ENCODE measurements around the gene MRPL9.
A peak's percentile ranks its signal among the peaks of the same experiment; 100 is the strongest.

Gene MRPL9

DNA sequence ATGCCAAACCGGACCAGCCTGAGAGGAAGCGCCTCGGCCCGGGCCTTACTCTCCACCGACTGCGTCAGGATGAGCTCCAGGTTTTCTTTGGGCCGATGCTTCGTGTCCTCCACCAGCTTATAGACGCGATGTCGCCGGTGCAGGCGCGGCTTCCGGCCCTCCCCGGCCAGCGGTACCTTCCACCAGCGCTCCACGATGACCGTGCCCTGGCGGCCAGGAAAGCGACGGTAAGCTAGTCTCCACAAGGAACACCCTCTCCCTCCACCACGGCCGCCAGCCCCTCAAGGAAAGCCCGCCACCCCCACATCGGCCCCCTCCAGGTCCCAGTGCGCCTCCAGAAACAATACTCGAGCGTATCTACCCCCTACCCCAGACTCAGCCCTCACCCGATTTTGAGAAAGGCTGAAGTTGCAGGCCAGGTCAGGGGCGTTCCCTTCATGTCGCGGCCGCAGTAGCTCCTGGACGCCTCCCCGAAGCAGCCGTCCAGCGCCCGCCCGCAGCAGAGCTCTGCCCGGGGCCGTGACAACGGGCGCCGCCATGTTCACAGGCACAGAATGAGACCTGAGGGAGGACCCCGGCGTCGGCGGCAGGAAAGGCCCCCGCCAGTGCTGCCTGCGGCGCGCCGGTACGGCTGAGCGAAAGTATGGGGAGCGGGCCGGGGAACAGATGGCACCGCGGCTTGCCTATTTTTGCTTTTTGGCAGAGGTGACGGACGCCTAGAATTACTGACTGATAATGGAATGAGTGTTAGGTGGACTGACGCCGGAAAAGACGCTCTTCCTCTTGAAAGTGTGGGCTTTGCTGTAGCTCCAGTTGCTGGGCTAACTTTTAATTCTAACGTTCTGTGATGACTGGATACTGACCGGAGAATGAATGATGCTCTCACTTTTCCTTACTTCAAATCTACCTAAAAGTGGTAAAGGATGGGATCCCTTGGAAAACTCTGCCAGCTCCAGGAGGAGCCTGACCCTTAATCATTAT is at the start of gene MRPL9:
Gene MRPL9 (minus strand): TSS at position 556 of the 981 bp plus-strand sequence. CDS start 17 bp downstream, at position 539.
- peak; percentile 67 for DNase-seq

- DNase-seq: no peak
Measured at GRCh38 chr1:151811181-151811580, 47.9 kb upstream of the MRPL9 start.

GRCh38 chr1:151809985-151810556 is 46.8 kb upstream of the MRPL9 start:
- DNase-seq: no peak

GRCh38 chr1:151809290-151809984 is 46.1 kb upstream of the MRPL9 start:
- DNase-seq: no peak

- no peak for DNase-seq
Measured at GRCh38 chr1:151807766-151808165, 44.5 kb upstream of the MRPL9 start.

DNA sequence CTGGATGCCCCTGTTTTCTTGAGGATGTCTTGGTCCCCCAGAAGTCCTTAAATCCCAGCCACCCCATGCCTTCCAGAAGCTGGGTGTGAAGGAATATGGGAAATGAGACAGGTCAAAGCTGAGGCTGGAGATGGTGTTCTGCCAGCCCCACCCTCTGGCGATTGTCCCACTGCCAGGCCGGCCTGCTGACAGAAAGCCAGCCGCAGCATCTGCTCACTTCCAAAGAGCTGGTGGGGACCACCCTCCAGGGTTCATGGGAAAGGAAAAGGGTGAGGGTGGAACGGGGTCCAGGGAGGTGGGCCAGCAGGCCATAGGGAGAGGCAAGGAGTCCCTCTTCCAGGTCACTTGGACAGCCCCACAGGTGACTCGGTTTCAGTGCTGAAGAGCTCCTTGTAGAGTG is 43.8 kb upstream of the MRPL9 start:
- DNase-seq: no peak

DNA sequence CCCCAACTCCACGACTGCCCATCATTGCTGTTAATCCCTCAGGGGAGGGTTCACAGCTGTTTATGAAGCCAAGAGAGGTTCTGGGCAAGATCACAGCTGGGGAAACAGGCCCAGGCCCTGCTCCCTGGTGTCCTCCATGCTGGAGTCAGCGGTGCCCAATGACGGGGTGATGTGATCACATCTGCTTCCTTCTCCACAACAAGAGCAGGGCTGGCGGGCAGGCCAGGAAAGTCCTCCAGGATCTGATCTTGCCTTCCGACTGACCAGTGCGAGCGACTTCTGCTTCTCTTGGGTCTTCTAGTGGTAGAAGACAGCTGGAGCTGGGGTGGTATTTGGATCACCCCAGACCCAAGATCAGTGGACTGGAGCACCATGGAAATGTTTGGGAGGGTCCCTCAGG is 42.9 kb upstream of the MRPL9 start:
- DNase-seq: no peak

DNA sequence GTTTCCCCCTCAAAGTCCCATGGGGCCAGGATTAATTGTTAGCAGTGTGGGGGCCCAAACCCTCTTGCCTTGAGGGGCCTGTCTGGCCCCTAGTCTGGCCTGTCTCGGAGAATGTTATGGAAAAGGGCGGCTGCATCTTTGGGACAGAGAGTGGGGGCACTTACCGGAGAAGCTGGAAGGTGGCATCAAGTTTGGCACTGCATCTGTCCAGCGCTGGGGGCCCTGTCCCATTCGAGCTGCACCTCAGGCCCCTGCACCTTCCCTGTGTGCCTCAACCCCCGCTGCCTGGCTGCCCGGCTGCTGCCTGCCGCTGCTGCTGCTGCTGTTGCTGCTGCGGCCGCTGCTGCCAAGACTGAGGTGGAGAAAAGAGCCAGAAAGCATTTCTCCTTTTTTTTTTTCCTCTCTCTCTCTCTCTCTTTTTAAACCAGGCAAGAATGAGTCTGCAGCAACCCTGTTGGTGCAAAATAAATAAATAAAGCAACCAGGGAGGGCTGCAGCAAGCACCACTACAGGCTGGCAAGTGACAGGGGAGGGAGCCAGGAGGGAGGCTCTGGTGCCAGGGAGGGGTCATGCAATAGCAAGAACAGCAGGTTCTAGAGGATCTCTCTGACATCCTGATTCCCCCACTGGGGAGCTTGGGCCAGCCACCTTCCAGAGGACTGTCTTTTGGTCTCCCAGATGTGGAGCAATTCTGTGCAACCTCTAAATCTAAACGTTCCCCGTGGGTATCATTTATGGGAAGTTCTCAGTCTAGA is 41.9 kb upstream of the MRPL9 start, which contains the start of gene LINGO4:
Gene LINGO4 (minus strand): TSS at position 354 of the 755 bp plus-strand sequence. CDS start 2,715 bp downstream, outside the sequence.
- DNase-seq: no peak

- DNase-seq: no peak
Measured at GRCh38 chr1:151803915-151804314, 40.6 kb upstream of the MRPL9 start.

DNA sequence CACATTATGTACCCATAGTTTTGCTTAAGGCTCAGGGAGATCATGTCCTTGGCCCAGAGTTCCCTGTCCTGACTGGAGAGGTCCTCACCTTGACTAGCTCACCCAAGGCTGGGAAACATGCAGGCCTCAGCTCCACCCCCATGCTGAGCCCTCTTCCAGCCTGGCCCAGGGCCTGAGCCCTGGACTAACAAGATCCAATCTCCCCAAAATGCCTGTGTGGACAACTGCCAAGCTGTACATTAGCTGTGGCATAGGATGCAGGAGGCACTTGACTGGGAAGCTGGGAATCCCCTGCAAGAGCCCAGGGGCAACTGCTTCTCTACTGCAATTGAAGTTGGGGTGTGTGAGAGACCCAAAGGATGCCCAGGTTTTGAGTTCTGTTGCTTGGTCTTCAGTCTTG is 39.9 kb upstream of the MRPL9 start:
- no peak for DNase-seq

DNA sequence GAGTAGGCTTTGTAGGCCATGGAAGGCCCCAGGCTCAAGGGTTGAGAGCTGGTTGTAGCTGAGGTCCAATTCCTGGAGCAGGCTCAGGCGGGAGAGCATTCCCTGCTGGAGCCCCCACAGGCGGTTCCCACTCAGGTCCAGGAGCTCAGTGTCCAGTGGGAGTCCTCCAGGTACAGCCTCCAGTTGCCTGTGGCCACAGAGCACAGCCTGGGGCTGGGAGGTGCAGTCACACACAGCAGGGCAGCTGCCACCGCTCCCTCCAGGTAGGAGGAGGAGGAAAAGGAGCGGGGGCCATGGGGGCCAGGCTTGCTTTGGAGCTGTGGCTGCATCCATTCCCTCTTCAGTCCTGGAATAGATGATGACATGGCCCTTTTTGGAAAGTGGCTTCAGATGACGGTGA is 39.1 kb upstream of the MRPL9 start:
- DNase-seq: no peak

DNA sequence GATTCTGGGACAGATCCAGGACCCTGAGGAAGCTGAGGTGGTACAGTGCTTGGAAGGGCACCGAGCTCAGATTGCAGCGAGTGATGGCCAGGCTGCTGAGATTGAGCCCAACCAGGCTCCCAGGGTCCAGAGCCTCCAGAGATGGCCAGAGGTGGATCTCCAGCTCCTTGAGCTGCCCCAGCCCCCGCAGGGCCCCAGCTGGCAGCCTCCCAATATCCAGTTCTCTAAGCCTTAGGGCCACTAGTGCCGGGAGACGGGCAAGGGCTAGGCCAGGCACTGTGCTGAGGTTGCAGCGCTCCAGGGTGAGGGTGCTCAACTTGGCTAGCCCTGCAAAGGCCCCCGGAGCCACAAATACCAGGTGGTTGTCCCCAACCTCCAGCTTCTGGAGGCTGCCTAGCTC is 38.5 kb upstream of the MRPL9 start:
- no peak for DNase-seq

DNA sequence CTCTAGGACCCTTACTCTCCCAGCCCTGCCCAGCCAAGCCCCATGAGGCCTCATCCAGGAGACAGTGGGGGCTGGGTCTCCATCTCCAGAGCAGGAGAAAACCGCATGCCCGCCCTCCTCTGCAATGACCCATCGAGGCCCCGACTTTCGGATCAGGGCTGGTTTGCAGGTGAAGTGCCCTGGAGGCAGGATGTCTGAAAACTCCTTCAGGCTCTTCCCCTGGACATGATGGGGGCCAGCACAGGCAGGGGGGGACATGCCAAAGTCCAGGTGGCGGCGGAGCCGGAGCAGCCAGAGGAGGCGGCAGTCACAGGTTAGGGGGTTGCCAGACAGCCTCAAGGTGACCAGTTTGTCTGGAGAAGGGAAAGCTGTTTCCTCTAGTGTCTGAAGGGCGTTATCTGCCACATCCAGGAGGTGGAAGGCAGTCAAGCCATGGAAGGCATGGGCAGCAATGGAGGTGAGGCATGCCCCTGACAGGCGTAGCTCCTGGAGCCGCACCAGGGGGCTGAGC is 38.1 kb upstream of the MRPL9 start:
- DNase-seq: no peak

GRCh38 chr1:151800830-151801229 is 37.5 kb upstream of the MRPL9 start:
- DNase-seq: no peak

GRCh38 chr1:151799179-151800022 is 36.1 kb upstream of the MRPL9 start:
- DNase-seq: no peak

DNA sequence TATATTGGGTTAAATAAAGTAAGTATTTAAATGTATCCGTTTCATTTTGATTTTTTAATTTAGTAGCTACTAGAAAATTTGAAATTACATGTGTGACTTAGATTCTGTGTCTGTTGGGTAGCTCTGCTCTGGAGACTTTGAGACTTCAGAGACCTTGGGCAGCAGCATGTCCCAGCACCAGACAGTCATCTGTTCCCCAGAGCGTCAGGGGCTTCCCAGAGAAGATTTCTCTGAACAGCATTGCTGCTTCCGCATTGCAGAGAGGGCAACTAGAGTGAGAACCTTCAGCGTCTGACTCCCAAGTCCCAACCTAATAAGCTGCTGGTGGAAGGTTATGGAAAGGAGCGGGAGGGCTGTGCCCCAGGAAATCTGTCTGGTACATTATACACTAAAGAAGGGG is 35.3 kb upstream of the MRPL9 start:
- DNase-seq: no peak

GRCh38 chr1:151790940-151791651 is 27.8 kb upstream of the MRPL9 start:
- no peak for DNase-seq

- DNase-seq: peak; percentile 99
Measured at GRCh38 chr1:151790071-151790939, 27.0 kb upstream of the MRPL9 start, which contains the start of gene TDRKH. TSS of gene TDRKH (minus strand) at chr1:151790500. CDS start at chr1:151783022, 7,478 bp downstream.

- no peak for DNase-seq
Measured at GRCh38 chr1:151787689-151788088, 24.4 kb upstream of the MRPL9 start.

DNA sequence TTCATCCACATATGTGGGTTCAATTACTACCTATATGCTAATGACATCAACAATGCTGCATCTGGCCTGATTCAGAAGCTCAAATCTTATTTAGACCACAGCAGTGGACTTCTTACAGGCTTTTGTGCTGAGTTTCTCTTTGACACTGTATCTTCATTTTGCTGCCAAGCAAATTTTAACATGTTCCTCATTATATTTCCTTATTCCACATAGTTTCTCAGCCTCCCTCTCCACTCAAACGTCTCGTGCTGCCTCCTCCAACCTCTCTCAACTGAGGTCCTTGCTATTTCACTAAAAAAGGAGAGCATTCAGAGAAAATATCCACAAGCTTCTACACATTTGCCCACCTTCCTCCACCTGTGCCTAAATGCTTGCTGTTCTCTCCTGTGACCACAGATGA is 20.5 kb upstream of the MRPL9 start:
- DNase-seq: no peak

Data from NK-92 treated with Interleukin-12 subunit alpha and Interleukin-12 subunit beta, amount 100 ng/mL, for 24 hours (cell line).